PC-3 (cell line): ENCODE results near the gene CCDC185. TPM values are rescaled to one million over a fixed set of nuclear protein-coding genes. Genes with fewer than 3 reads are reported as not detected.

ENCODE experiments used
- ATAC-seq: fragments of 200-7000 bp; cut with Tn5 transposase; 2 replicates; pipeline ENCODE4 v1.9.1; 2020; ENCODE audit warnings: mild to moderate bottlenecking, moderate library complexity
- BruUV-seq: library from RNA; stranded (reverse); fragments of 400-500 nt; replicated peaks from 2 replicates; lab custom pipeline; 2021; lab: Mats Ljungman, UMichigan
- CTCF ChIA-PET: fragments of 300-600 bp; sonication (Branson Sonifier 250); formaldehyde crosslinking; loops from one replicate; lab custom pipeline; 2022; ENCODE audit warnings: antibody characterized with exemption; lab: Charles Lee
- POLR2A ChIA-PET: fragments of 300-600 bp; sonication (Branson Sonifier 250); formaldehyde crosslinking; loops from one replicate; lab custom pipeline; 2022; ENCODE audit warnings: antibody characterized with exemption; ENCODE audit not compliant: unreplicated experiment; lab: Charles Lee
- DNase-seq: peaks from one replicate; pipeline ENCODE4 v3.0.0-alpha.2; 2015
- H2AFZ ChIP-seq: fragments of 300-600 bp; sonication (generic); 2 replicates; pipeline ENCODE4 v1.6.0; 2016; ENCODE audit warnings: antibody characterized with exemption, low read length
- H3F3A ChIP-seq: fragments of 300-600 bp; sonication (generic); one replicate; pipeline ENCODE4 v1.6.0; 2017; ENCODE audit warnings: antibody characterized with exemption, low read length, control low read depth, mild to moderate bottlenecking; ENCODE audit not compliant: unreplicated experiment
- H3K27ac ChIP-seq: fragments of 300-600 bp; sonication (generic); 2 replicates; pipeline ENCODE4 v1.5.1; 2016; ENCODE audit warnings: mild to moderate bottlenecking, low read length
- H3K27me3 ChIP-seq: fragments of 300-600 bp; sonication (generic); 2 replicates; pipeline ENCODE4 v1.6.1; 2016; ENCODE audit warnings: low read length, mixed read lengths
- H3K36me3 ChIP-seq: fragments of 300-600 bp; sonication (generic); 2 replicates; pipeline ENCODE4 v1.6.1; 2016; ENCODE audit warnings: low read depth, mixed run types, low read length, mixed read lengths
- H3K4me1 ChIP-seq: fragments of 300-600 bp; sonication (generic); 2 replicates; pipeline ENCODE4 v1.5.1; 2016; ENCODE audit warnings: low read length; ENCODE audit not compliant: insufficient read depth
- H3K4me2 ChIP-seq: fragments of 300-600 bp; sonication (generic); 2 replicates; pipeline ENCODE4 v1.6.0; 2016; ENCODE audit warnings: low read length
- H3K4me3 ChIP-seq: fragments of 300-600 bp; sonication (generic); 2 replicates; pipeline ENCODE4 v1.5.1; 2016; ENCODE audit warnings: mild to moderate bottlenecking, low read length, mixed read lengths
- H3K79me2 ChIP-seq: fragments of 300-600 bp; sonication (generic); 2 replicates; pipeline ENCODE4 v1.6.1; 2017; ENCODE audit warnings: low read length, mixed read lengths
- H3K9ac ChIP-seq: fragments of 300-600 bp; sonication (generic); 2 replicates; pipeline ENCODE4 v1.6.0; 2016; ENCODE audit warnings: mild to moderate bottlenecking, low read length
- H3K9me2 ChIP-seq: fragments of 300-600 bp; sonication (generic); replicated peaks from 2 replicates; pipeline ENCODE4 v1.6.1; 2016; ENCODE audit warnings: mixed run types, low read length, mixed read lengths
- H3K9me3 ChIP-seq: fragments of 300-600 bp; sonication (generic); 2 replicates; pipeline ENCODE4 v1.6.1; 2016; ENCODE audit warnings: low read length, mixed read lengths
- H4K20me1 ChIP-seq: fragments of 300-600 bp; sonication (generic); 2 replicates; pipeline ENCODE4 v1.6.1; 2016; ENCODE audit warnings: low read length, mixed read lengths
- CTCF ChIP-seq: fragments of 300-600 bp; sonication (generic); conservative IDR thresholded peaks from 2 replicates; pipeline ENCODE4 v1.5.1; 2017; ENCODE audit warnings: antibody characterized with exemption, low read depth, mild to moderate bottlenecking, low read length
- EZH2 ChIP-seq: fragments of 300-600 bp; sonication (generic); IDR thresholded peaks from one replicate; pipeline ENCODE4 v1.6.1; 2017; ENCODE audit warnings: antibody characterized with exemption, mild to moderate bottlenecking, low read length; ENCODE audit not compliant: unreplicated experiment
- EZH2phosphoT487 ChIP-seq: fragments of 300-600 bp; sonication (generic); IDR thresholded peaks from 2 replicates; pipeline ENCODE4 v1.6.1; 2018; ENCODE audit warnings: mild to moderate bottlenecking, antibody characterized with exemption, low read length, borderline replicate concordance
- intact Hi-C: fragments of 100-400 bp; cut with micrococcal nuclease; formaldehyde crosslinking; loops from 2 replicates; pipeline ENCODE4 v1.9.0; 2023
- total RNA-seq: library from RNA; depleted of rRNA; stranded (reverse); fragments of >200 nt; gene quantifications from 2 replicates; pipeline ENCODE4 v1.2.3, GENCODE V29; 2014

Gene CCDC185
- total RNA-seq, 1 experiment from 2014 or later: not detected

- H3F3A ChIP-seq: no peaks in the 10 kb centered on the region
- H3K9me2 ChIP-seq: no peaks in the 10 kb centered on the region
- H3K9me3 ChIP-seq: no peaks in the 10 kb centered on the region
- no peak for TF ChIP-seq EZH2phosphoT487
- ChIA-PET CTCF (interaction anchor here (0.6 kb wide), 1 partner anchor 13 kb away, joined by 3 read pairs; no protein-coding TSS in a partner anchor), POLR2A (no interaction called here)
- intact Hi-C loops: no loop called here
- no peaks in the 10 kb centered on the region for H3K36me3 ChIP-seq
- DNase-seq (no peak), ATAC-seq (no peak)
- no peak overlapping the region for H3K27ac ChIP-seq
- H3K27me3 ChIP-seq: peaks cover 54% of the 10 kb centered on the region
- H2AFZ ChIP-seq: no peak overlapping the region
- no peak overlapping the region for H3K4me2 ChIP-seq
- no peaks in the 10 kb centered on the region for H4K20me1 ChIP-seq
- no TSS peak for BruUV-seq
- no peaks in the 10 kb centered on the region for H3K79me2 ChIP-seq
- H3K4me3 ChIP-seq: no peak overlapping the region
- H3K4me1 ChIP-seq: no peaks in the 10 kb centered on the region
- H3K9ac ChIP-seq: no peak overlapping the region
These were observed 26.3 kb downstream of the CCDC185 start for GRCh38 chr1:223419561-223419960.

DNA sequence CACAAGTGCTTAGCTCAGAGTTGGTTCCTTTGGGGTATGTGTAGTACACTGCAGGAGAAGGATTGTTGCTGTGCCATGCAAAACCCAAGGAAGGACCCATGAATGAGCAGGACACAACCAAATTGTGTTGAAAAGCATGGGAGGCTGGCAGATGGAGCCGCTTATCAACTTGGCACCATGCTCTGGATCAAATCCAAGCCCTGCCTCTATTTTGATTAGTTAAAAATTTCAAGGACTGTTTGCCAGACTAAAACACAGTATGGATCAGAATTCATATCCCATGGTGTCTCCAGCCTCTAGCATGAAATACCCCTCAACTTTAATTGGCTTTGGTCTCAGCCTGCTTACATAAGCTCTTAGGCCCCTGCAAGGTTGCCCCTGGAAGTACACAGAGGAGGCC is 27.8 kb downstream of the CCDC185 start:
- no peak for TF ChIP-seq EZH2phosphoT487
- no peak for TF ChIP-seq EZH2
- no peak for TF ChIP-seq CTCF
- intact Hi-C loops: no loop called here

GRCh38 chr1:223421676-223422075 is 28.5 kb downstream of the CCDC185 start:
- ATAC-seq: no peak

More for the DNA sequence above, 27.8 kb downstream of the CCDC185 start:
- Histone ChIP-seq H3K4me2 (no peak overlapping the region), H3K9ac (no peak overlapping the region), H3K4me3 (no peak overlapping the region), H3K36me3 (no peaks in the 10 kb centered on the region), H3K79me2 (no peaks in the 10 kb centered on the region), H3K9me2 (no peaks in the 10 kb centered on the region), H3K27me3 (peaks cover 59% of the 10 kb centered on the region), H3K9me3 (no peaks in the 10 kb centered on the region), H3K27ac (no peak overlapping the region), H3F3A (no peaks in the 10 kb centered on the region), H4K20me1 (no peaks in the 10 kb centered on the region), H2AFZ (no peak overlapping the region), H3K4me1 (no peaks in the 10 kb centered on the region)
- no TSS peak for BruUV-seq
- ChIA-PET CTCF (no interaction called here), POLR2A (no interaction called here)
- ATAC-seq (no peak), DNase-seq (no peak)

DNA sequence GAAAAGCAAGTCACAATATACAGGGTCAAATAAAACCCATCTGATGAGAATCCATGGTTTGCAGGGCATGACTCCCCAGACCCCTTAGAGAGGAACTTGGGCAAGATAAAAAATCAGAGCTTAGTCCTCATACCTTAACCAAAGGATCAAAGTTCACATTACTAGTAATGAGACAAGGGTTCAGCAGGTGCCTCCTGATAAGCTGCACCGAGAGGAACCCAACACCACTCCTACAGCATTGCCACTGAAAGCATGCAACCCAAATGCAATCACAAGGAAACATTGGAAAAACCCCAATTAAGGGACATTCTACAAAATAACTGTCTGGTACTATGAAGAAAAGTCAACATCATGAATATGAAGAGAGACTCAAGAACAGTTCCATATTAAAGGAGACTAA is 29.7 kb downstream of the CCDC185 start:
- ATAC-seq: no peak
- H3K4me2 ChIP-seq: no peak overlapping the region
- CTCF ChIA-PET: no interaction called here
- H3K9ac ChIP-seq: no peak overlapping the region
- BruUV-seq: no TSS peak
- H3K4me1 ChIP-seq: no peaks in the 10 kb centered on the region
- no peak for DNase-seq
- H3K9me3 ChIP-seq: no peaks in the 10 kb centered on the region
- H3F3A ChIP-seq: no peaks in the 10 kb centered on the region
- peaks cover 65% of the 10 kb centered on the region for H3K27me3 ChIP-seq
- POLR2A ChIA-PET: no interaction called here
- no peaks in the 10 kb centered on the region for H3K9me2 ChIP-seq
- intact Hi-C loops: no loop called here
- TF ChIP-seq EZH2phosphoT487: no peak
- TF ChIP-seq CTCF: no peak
- no peak for TF ChIP-seq EZH2
- H3K4me3 ChIP-seq: no peak overlapping the region
- no peak overlapping the region for H3K27ac ChIP-seq
- no peak overlapping the region for H2AFZ ChIP-seq
- no peaks in the 10 kb centered on the region for H3K79me2 ChIP-seq
- no peaks in the 10 kb centered on the region for H4K20me1 ChIP-seq
- no peaks in the 10 kb centered on the region for H3K36me3 ChIP-seq

More at GRCh38 chr1:223421676-223422075, 28.5 kb downstream of the CCDC185 start:
- Histone ChIP-seq H4K20me1 (no peaks in the 10 kb centered on the region), H3K36me3 (no peaks in the 10 kb centered on the region), H3K9ac (no peak overlapping the region), H3K79me2 (no peaks in the 10 kb centered on the region), H3K27me3 (peaks cover 62% of the 10 kb centered on the region), H3K27ac (no peak overlapping the region), H2AFZ (no peak overlapping the region), H3K4me3 (no peak overlapping the region), H3K4me2 (no peak overlapping the region), H3K4me1 (no peaks in the 10 kb centered on the region), H3F3A (no peaks in the 10 kb centered on the region), H3K9me2 (no peaks in the 10 kb centered on the region), H3K9me3 (no peaks in the 10 kb centered on the region)
- CTCF ChIA-PET: no interaction called here
- no peak for TF ChIP-seq EZH2
- intact Hi-C loops: no loop called here
- no TSS peak for BruUV-seq
- DNase-seq: no peak
- POLR2A ChIA-PET: no interaction called here
